Erythroblast (primary cell): ENCODE results near the gene EPB41L1.
A peak's percentile ranks its signal among the peaks of the same experiment; 100 is the strongest.

Source experiments
- DNase-seq, 2 experiments: peaks; one replicate each; lab custom pipeline; 2025; lab: John Stamatoyannopoulos, UW
- GATA1 ChIP-seq: IDR thresholded peaks from 2 replicates; pipeline ENCODE4 v1.6.1; 2011; ENCODE audit warnings: low read depth, mild to moderate bottlenecking, control low read depth, low read length, moderate library complexity
- POLR2A ChIP-seq: IDR thresholded peaks from 2 replicates; pipeline ENCODE4 v1.6.1; 2011; ENCODE audit warnings: mild to moderate bottlenecking, low read length

EPB41L1 gene

GRCh38 chr20:36219671-36220220 is 65.2 kb downstream of the EPB41L1 start:
- no peak for DNase-seq
- TF ChIP-seq POLR2A (no peak), GATA1 (no peak)

- DNase-seq = no peak
- TF ChIP-seq POLR2A (no peak), GATA1 (no peak)
Observed at GRCh38 chr20:36225666-36226065, 71.1 kb downstream of the EPB41L1 start.

GRCh38 chr20:36228770-36229169 is 74.2 kb downstream of the EPB41L1 start:
- no peak for TF ChIP-seq POLR2A
- no peak for TF ChIP-seq GATA1
- DNase-seq = no peak

DNA sequence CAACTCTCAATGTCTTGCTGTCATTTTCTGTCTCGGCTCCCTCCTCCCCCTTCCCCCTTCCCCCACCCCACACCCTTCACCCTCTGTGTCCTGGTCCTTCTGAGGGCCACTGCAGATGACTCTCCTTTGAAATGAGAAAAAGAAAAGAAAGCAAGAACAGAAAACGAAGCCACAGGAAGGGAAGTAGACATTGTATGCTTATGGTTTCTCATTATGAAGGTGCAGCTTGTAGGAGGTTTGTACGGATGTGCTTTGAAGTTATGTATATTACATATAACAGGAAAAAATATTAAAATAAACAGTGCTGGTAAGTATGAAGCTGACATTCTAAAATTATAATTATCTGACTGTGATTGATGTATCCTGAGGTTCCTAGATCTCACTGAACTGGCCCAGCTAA is 75.5 kb downstream of the EPB41L1 start:
- DNase-seq = no peak
- TF ChIP-seq POLR2A = no peak
- no peak for TF ChIP-seq GATA1

DNA sequence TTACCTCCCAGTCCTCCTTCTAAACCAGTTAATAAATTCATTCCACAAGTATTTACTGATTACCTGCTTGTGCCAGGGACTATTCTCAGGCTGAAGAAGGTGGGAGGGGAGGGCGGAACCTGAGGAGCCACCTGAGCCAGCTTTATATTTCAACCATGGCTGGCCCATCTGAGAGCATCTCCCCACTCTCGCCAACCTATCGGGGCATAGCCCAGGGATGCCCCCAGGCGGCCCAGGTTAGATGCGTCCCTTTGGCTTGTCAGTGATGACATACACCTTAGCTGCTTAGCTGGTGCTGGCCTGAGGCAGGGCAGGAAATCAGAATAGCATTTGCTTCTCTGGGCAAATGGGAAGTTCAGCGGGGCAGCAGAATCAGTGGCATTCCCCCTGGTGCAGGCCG is 76.8 kb downstream of the EPB41L1 start:
- no peak for DNase-seq
- TF ChIP-seq GATA1 (no peak), POLR2A (no peak)

DNA sequence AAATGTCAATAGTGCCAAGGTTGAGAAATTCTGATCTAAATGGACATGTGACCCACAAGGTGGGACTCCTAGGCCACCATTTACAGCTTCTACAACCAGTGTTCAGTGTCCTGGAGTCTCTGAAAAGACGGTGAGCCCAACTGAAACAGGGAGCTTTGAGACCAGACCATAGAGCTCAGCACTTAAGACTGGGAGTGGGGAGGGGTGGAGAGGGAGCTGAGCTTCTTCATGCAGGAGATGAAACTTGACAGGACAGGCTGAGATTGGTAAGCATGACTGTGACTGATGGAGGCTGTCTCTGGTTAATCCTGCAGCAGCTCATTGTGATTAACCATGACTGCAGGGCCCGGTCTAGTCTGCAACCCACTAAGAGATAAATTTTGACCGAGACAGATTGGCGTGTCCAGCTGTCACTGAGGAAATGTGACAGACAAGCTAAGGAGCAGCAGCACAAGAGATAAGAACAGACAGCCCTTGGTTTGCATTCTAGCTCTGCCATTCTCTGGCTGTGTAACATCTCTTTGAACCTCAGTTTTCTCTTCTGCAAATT is 80.3 kb downstream of the EPB41L1 start:
- DNase-seq = peak in 1 of 2 experiments; percentile 63
- no peak for TF ChIP-seq POLR2A
- no peak for TF ChIP-seq GATA1

GRCh38 chr20:36235892-36236785 is 81.6 kb downstream of the EPB41L1 start, which contains the start of gene AAR2:
AAR2 (plus strand) TSS chr20:36236478; CDS start chr20:36239869, 3,391 bp downstream.
- TF ChIP-seq POLR2A (peak; percentile 70), GATA1 (no peak)
- DNase-seq = peak; percentile 88 to 89

GRCh38 chr20:36236786-36237121 is 82.2 kb downstream of the EPB41L1 start:
- TF ChIP-seq GATA1 = no peak
- no peak for TF ChIP-seq POLR2A
- DNase-seq = no peak

DNA sequence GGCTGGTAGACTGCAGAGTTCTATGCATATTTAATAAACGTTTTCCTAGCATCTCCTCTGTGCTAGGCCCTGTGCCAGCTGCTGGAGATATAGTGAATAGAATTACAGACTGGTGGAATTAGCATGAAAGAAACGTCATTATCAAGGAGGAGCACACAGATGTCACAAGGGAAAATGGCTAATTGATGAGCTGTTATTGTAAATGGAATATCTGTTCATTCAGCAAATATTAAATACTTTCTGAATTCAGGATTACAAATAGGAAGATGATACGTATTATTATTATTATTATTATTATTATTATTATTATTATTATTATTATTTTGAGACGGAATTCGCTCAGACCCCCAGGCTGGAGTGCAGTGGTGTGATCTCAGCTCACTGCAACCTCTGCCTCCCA is 82.9 kb downstream of the EPB41L1 start:
- TF ChIP-seq GATA1 (no peak), POLR2A (no peak)
- DNase-seq = peak in 1 of 2 experiments; percentile 32

DNA sequence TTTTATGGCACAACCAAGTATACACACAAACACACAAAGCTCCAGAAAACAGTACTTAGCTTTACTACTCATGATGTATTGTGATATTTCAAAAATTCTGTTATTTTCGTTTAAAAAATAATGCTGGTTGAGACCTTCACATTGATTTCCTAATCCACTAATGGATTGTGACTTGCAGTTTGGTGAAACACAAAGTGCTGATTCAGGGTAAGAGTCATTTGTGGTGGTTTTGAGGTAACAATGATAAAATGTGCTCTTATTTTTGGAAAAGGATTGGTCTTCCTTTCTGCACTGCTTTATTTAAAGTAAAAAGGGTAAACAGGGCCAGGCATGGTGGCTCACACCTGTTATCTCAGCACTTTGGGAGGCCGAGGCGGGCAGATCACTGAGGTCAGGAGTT is 83.6 kb downstream of the EPB41L1 start:
- no peak for DNase-seq
- TF ChIP-seq POLR2A (no peak), GATA1 (no peak)

GRCh38 chr20:36238760-36239159 is 84.2 kb downstream of the EPB41L1 start:
- TF ChIP-seq GATA1 (no peak), POLR2A (no peak)
- DNase-seq = no peak

GRCh38 chr20:36240076-36240475 is 85.5 kb downstream of the EPB41L1 start:
- no peak for DNase-seq
- TF ChIP-seq GATA1 (no peak), POLR2A (no peak)

DNA sequence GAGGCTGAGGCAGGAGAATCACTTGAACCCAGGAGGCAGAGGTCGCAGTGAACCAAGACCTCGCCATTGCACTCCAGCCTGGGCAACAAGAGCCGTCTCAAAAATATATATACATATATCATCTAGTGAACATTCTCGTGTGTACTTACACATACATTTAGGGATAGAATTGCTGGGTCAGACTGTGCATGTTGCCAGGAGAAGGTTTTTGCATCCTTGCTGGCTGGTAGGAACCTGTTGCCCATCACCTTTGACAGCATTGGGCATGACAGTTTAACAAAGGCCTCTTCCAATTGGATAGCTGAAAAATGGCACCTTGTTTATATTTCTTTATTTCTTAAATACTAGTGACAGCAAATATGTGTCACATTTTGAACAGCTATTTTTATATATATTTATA is 87.1 kb downstream of the EPB41L1 start:
- no peak for DNase-seq
- TF ChIP-seq GATA1 (no peak), POLR2A (no peak)

GRCh38 chr20:36243726-36244125 is 89.2 kb downstream of the EPB41L1 start:
- TF ChIP-seq GATA1 (no peak), POLR2A (no peak)
- DNase-seq = peak in 1 of 2 experiments; percentile 16

- TF ChIP-seq GATA1 (no peak), POLR2A (no peak)
- DNase-seq = no peak
Observed at GRCh38 chr20:36246401-36246800, 91.9 kb downstream of the EPB41L1 start.
